GM18526 (cell line): ENCODE measurements around the gene PRICKLE4.

Experiments
- POLR2A ChIP-seq: IDR thresholded peaks from 3 replicates; pipeline ENCODE4 v1.6.1; 2011; ENCODE audit not compliant: insufficient read length; ENCODE audit errors: extremely low read depth

The PRICKLE4 gene

GRCh38 chr6:41805830-41806774 lies 25.5 kb downstream of the PRICKLE4 start:
- no peak for TF ChIP-seq POLR2A

DNA sequence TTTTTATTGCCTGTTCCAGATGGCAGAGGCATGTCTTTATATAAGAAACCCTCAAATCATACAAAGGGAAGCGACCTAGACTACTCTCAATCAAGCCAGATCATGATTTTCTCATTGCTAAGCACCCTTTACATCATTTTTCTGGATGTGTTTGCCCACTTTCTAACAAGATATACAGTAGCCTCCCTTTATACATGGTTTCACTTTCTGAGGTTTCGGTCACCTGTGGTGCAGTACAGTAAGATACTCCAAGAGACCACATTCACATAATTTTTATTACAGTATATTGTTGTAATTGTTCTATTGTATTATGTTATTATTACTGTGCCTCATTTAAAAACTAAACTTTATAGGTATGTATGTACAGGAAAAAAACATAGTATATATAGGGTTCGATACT lies 30.5 kb downstream of the PRICKLE4 start:
- no peak for TF ChIP-seq POLR2A

GRCh38 chr6:41813469-41813868 lies 32.9 kb downstream of the PRICKLE4 start:
- no peak for TF ChIP-seq POLR2A

DNA sequence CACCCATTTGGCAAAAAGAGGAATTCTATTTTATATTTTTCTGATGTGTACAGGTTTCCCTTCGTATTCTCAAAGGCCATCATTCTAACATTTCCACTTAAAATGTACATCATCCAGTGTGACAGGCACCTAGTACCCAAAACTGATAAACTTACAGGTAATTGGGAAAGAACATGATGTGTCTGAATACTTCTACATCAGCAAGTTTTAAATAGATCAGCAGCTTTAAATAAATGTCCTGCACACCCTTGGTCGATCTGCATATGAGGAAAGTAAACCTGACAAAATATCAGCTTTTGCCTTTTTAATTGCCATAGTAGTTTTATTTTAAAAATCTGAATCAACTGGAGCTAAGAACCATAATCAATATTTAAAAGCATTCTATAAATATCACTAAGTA lies 33.4 kb downstream of the PRICKLE4 start:
- TF ChIP-seq POLR2A, result no peak

DNA sequence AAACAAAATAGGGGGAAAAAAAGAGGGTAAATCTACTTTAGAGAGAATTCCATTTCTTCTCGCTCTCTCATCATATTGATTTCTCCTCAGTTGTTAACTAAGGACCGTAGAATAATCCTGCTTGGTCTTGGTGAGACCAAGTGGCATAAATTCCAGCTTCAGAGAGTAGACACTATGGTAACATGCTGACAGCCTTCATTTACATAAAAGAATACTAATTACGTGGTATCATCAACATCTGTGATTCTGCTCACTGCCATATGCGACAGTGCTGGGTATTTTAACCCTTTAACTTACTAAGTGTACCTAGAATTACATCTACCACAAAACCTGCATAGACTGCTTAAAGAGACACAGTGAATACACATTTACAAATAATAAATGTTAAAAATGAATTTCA lies 34.0 kb downstream of the PRICKLE4 start:
- no peak for TF ChIP-seq POLR2A

DNA sequence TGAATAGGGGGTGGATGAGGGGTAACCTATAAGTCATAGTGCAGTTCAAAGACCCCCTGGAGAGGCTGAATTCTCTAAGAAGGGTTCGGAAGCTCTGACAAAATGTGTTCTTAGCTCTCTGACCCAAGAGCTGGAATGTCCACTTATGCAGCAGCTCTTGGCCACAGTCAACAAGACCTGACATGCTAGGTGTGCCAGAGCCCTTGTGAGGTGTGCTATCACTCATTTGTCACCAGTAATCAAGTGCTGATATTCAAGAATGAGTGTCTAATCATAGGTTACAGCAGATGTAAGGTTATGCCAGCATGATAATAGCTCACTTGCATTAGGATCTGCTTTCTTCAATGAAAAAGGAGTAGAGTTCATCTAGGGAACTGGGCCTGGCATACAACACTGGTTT lies 35.0 kb downstream of the PRICKLE4 start:
- TF ChIP-seq POLR2A, result no peak

DNA sequence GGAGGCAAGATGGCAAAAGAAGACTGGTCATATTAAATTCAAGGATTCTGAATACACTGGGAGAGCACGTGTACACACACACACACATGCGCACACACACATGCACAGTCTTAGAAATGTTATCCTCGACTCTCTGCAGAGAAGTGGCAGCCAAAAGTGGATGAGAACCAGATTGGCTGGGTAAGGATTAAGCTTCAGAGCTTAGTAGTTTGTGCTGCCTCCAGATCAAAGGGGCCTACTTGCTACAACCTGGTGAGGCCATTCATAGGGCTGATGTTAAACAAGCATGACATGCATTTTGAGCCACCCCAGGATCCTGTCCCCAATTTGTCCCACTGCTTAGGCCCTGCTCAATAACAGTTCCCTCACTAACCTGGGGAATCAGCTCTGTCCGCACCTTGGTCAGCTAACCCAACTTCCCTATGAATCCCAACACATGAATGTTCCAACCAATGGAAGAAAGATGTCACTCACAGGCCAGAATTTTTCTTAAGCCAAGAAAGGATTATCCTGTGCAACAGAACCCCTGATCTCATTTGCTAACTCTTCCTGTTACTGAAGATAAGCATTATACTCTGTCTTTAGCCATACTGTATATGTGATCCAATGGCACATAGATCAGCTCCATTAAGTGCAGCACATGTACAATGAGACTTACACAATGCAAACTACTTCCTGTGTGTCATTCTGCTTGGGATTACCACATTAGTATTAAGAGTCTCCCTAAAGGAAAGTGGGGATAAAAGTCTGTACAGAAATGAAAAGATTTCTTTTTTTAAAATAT lies 37.9 kb downstream of the PRICKLE4 start:
- TF ChIP-seq POLR2A, result no peak

DNA sequence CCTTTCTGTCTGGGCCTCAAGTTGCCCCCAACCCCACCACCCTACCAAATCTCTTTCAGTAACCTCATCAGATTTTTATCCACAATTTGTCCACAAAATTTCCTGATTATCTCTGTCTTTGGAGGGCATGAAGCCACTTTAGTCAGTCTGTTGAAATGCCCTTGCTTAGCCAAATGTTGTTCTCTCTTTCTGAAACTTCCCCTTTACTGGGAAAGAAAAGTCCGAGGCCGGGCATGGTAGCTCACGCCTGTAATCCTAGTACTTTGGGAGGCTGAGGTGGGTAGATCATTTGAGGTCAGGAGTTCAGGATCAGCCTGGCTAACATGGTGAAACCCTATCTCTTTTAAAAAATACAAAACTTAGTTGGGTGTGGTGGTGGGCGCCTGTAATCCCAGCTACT lies 40.7 kb downstream of the PRICKLE4 start:
- no peak for TF ChIP-seq POLR2A

DNA sequence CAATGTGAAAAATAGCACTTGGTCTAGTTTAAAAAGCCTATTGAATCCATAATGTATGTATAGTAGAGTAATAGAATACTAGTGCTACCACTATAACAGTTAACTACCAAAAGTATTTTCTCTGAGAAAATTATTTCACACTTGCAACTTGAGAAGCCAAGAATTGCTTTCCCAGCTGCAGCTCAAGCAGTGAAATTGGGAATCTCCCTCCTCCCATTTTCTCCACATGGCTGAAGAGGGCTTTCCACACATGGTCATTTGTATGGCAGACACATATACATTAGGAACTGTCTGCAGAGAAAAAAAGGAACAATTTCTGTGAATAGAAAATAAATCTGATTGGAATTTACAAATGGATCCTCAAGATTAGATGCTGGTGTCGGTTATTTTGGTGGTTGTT lies 41.4 kb downstream of the PRICKLE4 start:
- TF ChIP-seq POLR2A, result no peak

GRCh38 chr6:41823178-41823577 lies 42.6 kb downstream of the PRICKLE4 start:
- no peak for TF ChIP-seq POLR2A

DNA sequence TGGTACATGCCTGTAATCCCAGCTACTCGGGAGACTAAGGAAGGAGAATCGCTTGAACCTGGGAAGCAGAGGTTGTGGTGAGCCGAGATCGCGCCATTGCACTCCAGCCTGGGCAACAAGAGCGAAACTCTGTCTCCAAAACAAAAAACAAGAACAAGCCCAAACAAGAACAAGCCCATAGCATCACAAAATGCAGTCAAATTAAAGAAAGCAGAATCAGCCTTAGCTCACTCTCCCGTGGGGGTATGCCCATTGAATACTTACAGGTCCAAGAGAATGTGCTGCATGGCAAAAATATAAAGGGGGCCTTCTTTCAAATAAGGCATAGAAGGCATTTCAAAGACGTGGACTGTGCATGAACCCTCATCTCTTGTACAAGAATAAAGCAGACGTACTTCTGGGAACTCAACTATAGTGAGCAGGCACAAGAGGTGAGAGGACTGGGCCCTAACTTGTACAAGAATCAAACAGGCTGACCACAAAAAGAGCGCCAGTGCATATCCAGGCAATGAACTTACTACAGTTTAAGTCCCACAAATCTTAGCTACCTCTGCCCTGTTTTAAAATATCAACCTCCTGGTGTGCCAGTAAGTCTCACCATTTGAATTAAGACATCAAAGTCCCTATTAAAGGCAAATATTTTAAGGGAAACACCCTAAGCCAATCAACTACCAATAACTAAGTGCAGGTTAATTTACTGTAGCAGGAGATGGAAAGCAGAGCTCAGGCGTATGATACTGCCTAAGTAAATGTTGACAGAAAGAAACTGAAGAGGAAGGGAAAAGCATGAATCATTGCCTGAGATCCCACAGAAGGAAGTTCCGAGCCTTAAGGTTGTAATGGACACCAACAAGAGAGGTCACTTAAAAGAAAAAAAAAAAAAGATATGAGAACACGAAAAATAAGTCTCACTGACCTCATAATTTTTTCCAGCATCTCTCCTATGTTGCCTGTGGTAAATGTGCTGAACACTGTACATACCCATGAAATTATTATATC lies 44.3 kb downstream of the PRICKLE4 start:
- no peak for TF ChIP-seq POLR2A

- no peak for TF ChIP-seq POLR2A
These were observed 45.9 kb downstream of the PRICKLE4 start for GRCh38 chr6:41826343-41827022.

DNA sequence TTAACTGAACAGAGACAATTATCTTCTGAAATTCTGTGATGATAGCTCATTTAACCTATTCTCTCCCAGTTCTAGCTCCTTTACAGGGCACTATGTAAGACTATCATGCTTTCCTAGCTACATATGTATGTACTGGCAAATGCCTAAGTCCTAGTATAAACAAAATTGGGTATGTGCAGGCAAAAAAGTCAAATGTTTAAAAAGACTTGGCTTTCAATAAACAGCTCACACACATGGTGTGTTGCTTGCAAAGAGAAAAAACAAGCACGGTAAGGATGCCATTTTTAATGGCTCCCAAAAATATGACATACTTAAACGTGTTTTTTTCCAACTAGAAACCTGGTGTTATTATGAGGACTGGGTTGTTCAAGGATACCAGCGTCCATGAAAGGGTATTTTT lies 51.7 kb downstream of the PRICKLE4 start:
- no peak for TF ChIP-seq POLR2A

GRCh38 chr6:41836022-41836659 lies 55.6 kb downstream of the PRICKLE4 start:
- no peak for TF ChIP-seq POLR2A
